Keratinocyte (primary cell): ENCODE data around the gene TLCD3B.

ENCODE experiments used
- CTCF ChIP-seq, 3 experiments: IDR thresholded peaks in 1 of 3; conservative IDR thresholded peaks in 1 of 3; optimal IDR thresholded peaks in 1 of 3; 2 replicates in 2 of 3; 3 replicates in 1 of 3; pipeline versions ENCODE3 to v1.5.1; 2011; ENCODE audit warnings: low read length in 3 of 3, mild to moderate bottlenecking in 3 of 3, moderate library complexity in 2 of 3, control low read depth in 1 of 3, inconsistent platforms in 1 of 3; ENCODE audit not compliant: insufficient read depth in 2 of 3; ENCODE audit errors: extremely low read depth in 1 of 3
- EZH2 ChIP-seq: IDR thresholded peaks from one replicate; pipeline ENCODE4 v1.6.1; 2012; ENCODE audit warnings: inconsistent platforms, mild to moderate bottlenecking, low read length, moderate library complexity

- TF ChIP-seq CTCF (optimal IDR thresholded peaks at IDR 0.05 in 1 of 3, IDR thresholded peaks at IDR 0.05 in 1 of 3, conservative IDR thresholded peaks at IDR 0.05 in 1 of 3; ENCODE audit: extremely low read depth in 1 of 3, insufficient read depth in 2 of 3, low read length in 3 of 3) (no peak), EZH2 (no peak)
Measured at GRCh38 chr16:30069611-30070462, 38.8 kb upstream of the TLCD3B start.
